Osteocyte (in vitro differentiated cells): Measurements from ENCODE around the gene GHDC. TPM values are rescaled to one million over a fixed set of nuclear protein-coding genes. Genes with fewer than 3 reads are reported as not detected.

Experiments
- DNase-seq: peaks from one replicate; pipeline ENCODE4 v3.0.0; 2021; ENCODE audit warnings: mixed read lengths; ENCODE audit not compliant: unreplicated experiment; ENCODE audit errors: extremely low spot score
- H3K27ac Mint-ChIP-seq: one replicate; pipeline ENCODE4 v1.8.0; 2021; ENCODE audit warnings: mild to moderate bottlenecking, mixed read lengths; ENCODE audit not compliant: unreplicated experiment
- H3K27me3 Mint-ChIP-seq: one replicate; pipeline ENCODE4 v1.8.0; 2021; ENCODE audit warnings: mixed read lengths; ENCODE audit not compliant: unreplicated experiment
- H3K36me3 Mint-ChIP-seq: one replicate; pipeline ENCODE4 v1.8.0; 2021; ENCODE audit warnings: mixed read lengths; ENCODE audit not compliant: unreplicated experiment
- H3K4me1 Mint-ChIP-seq: one replicate; pipeline ENCODE4 v1.8.0; 2021; ENCODE audit warnings: mixed read lengths; ENCODE audit not compliant: unreplicated experiment
- H3K4me3 Mint-ChIP-seq: one replicate; pipeline ENCODE4 v1.8.0; 2021; ENCODE audit warnings: mild to moderate bottlenecking, moderate library complexity, mixed read lengths; ENCODE audit not compliant: unreplicated experiment
- H3K9me3 Mint-ChIP-seq: one replicate; pipeline ENCODE4 v1.8.0; 2021; ENCODE audit warnings: mixed read lengths; ENCODE audit not compliant: unreplicated experiment
- CTCF ChIP-seq: fragments of 200-600 bp; sonication (generic); IDR thresholded peaks from 2 replicates; pipeline ENCODE4 v1.5.0; 2021; ENCODE audit warnings: antibody characterized with exemption, mild to moderate bottlenecking, moderate library complexity
- total RNA-seq: library from RNA; stranded (reverse); gene quantifications from 2 replicates; pipeline ENCODE4 v1.2.1, GENCODE V29; 2021

Gene GHDC
- total RNA-seq, 1 donor from 2014 or later, result 7.3 TPM

- Mint-ChIP-seq H3K4me1 (peaks cover 8% of the 10 kb centered on the region), H3K36me3 (peaks cover 2% of the 10 kb centered on the region), H3K27me3 (no peaks in the 10 kb centered on the region), H3K9me3 (no peaks in the 10 kb centered on the region), H3K4me3 (no peak overlapping the region), H3K27ac (no peak overlapping the region)
- no peak for DNase-seq
- TF ChIP-seq CTCF, result no peak
Measured at GRCh38 chr17:42236760-42237159, 42.5 kb upstream of the GHDC start.

DNA sequence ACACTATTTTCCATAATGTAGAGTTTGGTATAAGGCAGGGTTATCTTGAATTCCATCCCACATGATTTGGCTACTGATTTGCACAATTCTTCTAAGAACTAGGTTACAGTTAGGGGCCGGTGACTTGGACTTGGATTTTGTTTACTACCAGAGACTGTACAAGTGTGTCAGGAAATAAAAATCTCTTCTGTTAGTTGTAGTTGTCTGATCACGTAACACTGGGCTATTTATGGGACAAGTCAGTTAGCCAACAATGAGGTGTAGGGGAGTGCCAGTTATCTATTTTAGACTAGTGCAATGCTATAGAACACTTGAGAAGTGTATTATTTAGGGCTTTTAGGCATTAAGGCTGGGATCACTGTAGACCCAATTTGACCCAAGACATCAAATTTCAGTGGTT is 39.7 kb upstream of the GHDC start:
- H3K4me1 Mint-ChIP-seq, result peaks cover 2% of the 10 kb centered on the region
- H3K36me3 Mint-ChIP-seq, result no peaks in the 10 kb centered on the region
- H3K4me3 Mint-ChIP-seq, result no peak overlapping the region
- DNase-seq, result no peak
- no peaks in the 10 kb centered on the region for H3K9me3 Mint-ChIP-seq
- no peak for TF ChIP-seq CTCF
- no peak overlapping the region for H3K27ac Mint-ChIP-seq
- no peaks in the 10 kb centered on the region for H3K27me3 Mint-ChIP-seq

DNA sequence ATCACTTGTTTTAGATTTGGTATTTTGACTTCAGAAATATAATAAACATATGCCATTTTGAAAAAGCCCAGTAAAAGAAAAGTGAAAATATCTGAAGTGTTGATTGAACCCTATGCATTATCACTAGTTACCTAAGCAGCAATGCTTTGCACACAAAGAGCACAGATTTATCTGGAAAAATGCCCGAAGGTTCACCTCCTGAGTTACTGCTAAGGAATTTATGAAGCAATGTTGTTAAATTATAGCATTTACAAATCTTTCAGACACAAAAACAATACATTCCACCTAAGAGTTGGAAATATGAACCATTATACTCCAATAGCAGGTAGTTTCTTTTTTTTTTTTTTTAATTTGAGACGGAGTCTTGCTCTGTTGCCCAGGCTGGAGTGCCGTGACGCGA is 38.9 kb upstream of the GHDC start:
- H3K4me3 Mint-ChIP-seq, result no peak overlapping the region
- no peak for TF ChIP-seq CTCF
- H3K27ac Mint-ChIP-seq, result no peak overlapping the region
- no peaks in the 10 kb centered on the region for H3K9me3 Mint-ChIP-seq
- DNase-seq, result no peak
- H3K36me3 Mint-ChIP-seq, result no peaks in the 10 kb centered on the region
- peaks cover 4% of the 10 kb centered on the region for H3K4me1 Mint-ChIP-seq
- no peaks in the 10 kb centered on the region for H3K27me3 Mint-ChIP-seq

GRCh38 chr17:42230225-42230624 is 35.9 kb upstream of the GHDC start:
- TF ChIP-seq CTCF, result no peak
- DNase-seq, result no peak
- Mint-ChIP-seq H3K36me3 (peaks cover 4% of the 10 kb centered on the region), H3K9me3 (no peaks in the 10 kb centered on the region), H3K4me3 (no peak overlapping the region), H3K27ac (no peak overlapping the region), H3K4me1 (peaks cover 8% of the 10 kb centered on the region), H3K27me3 (no peaks in the 10 kb centered on the region)

DNA sequence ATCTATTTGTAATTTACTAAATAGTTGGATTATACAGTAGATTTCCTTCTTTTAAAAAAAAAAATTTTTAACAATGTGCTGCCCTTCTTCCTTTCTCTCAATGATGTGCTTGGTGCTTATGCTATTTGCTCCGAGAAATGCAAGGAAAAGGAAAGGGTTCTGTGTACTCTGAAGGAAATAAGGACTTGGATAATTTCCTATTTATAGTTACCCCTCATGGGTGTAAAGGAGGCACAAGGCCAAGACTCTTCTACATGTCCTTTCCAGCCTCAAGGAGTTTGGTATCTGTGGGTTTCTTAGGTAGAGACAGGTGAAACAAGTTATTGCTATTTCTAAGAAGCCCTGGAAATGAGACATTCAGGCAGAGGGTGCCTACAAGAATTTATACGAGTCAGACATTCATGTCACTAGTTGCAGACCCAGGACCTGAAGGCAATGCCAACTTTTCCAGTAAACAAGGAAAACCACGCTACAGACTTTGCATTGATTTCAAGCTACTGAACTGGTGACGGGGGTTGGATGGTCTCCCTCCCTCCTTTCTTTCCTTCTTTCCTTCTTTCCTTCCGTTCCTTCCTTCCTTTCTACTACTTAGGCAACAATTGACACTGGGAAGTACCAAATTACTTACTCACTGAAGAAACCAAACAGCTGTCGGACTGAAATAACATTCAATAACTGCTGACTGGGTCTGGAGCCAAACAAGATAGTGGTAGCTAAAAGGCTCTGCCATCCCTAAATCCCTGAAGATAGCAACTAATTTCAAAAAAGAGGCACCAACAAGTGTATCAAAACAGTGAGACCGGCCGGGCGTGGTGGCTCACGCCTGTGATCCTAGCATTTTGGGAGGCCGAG is 33.8 kb upstream of the GHDC start:
- Mint-ChIP-seq H3K4me1 (peaks cover 8% of the 10 kb centered on the region), H3K27me3 (no peaks in the 10 kb centered on the region), H3K9me3 (no peaks in the 10 kb centered on the region), H3K36me3 (peaks cover 18% of the 10 kb centered on the region), H3K4me3 (no peak overlapping the region), H3K27ac (peak overlapping the region; percentile 5)
- DNase-seq, result no peak
- TF ChIP-seq CTCF, result no peak
